Ascending aorta (tissue), 2 donors: Measurements from ENCODE around the gene GAS2L3. TPM values are rescaled to one million over a fixed set of nuclear protein-coding genes. Genes with fewer than 3 reads are reported as not detected.

Source experiments
- DNase-seq, 2 donors: peaks; one replicate each; pipeline ENCODE4 v3.0.0-alpha.2; 2019; ENCODE audit warnings: low spot score in 2 of 2
- H3K27ac ChIP-seq, 2 donors: fragments of 200-600 bp; sonication (generic); one replicate each; pipeline ENCODE4 v1.5.1; 2016 to 2017; ENCODE audit warnings: mild to moderate bottlenecking in 1 of 2
- H3K27me3 ChIP-seq: fragments of 200-600 bp; sonication (generic); one replicate; pipeline ENCODE4 v1.5.1; 2017
- H3K36me3 ChIP-seq, 2 donors: fragments of 200-600 bp; sonication (generic); one replicate each; pipeline ENCODE4 v1.5.1; 2016
- H3K4me1 ChIP-seq, 2 donors: fragments of 200-600 bp; sonication (generic); one replicate each; pipeline ENCODE4 v1.5.1; 2016 to 2017; ENCODE audit warnings: mild to moderate bottlenecking in 1 of 2
- H3K4me3 ChIP-seq, 2 donors: fragments of 200-600 bp; sonication (generic); one replicate each; pipeline ENCODE4 v1.5.1; 2016 to 2017; ENCODE audit warnings: mild to moderate bottlenecking in 1 of 2
- H3K9me3 ChIP-seq, 2 donors: fragments of 200-600 bp; sonication (generic); one replicate each; pipeline ENCODE4 v1.5.1; 2016
- intact Hi-C: fragments of 100-400 bp; cut with DNase I; formaldehyde crosslinking; loops from one replicate; pipeline ENCODE4 v1.15.1; 2023
- total RNA-seq: library from RNA; depleted of rRNA; stranded (reverse); fragments of >200 nt; gene quantifications from one replicate; pipeline ENCODE4 v1.1.0, GENCODE V29; 2016
- TF ChIP-seq, protein P1 (sequence below), 3 experiments: fragments of 200-600 bp in 2 of 3; fragments of 450-650 bp in 1 of 3; sonication (generic) in 2 of 3; IDR thresholded peaks; one replicate each; pipeline ENCODE4 v1.5.1; 2016 to 2019; ENCODE audit warnings: antibody characterized with exemption in 3 of 3, mild to moderate bottlenecking in 1 of 3, moderate library complexity in 1 of 3

Gene GAS2L3
- total RNA-seq, 1 donor from 2014 or later: not detected

GRCh38 chr12:100565987-100566545, 7.4 kb upstream of the GAS2L3 start:
- H3K36me3 ChIP-seq: no peaks in the 10 kb centered on the region
- no peak for DNase-seq
- TF ChIP-seq, protein P1, sequence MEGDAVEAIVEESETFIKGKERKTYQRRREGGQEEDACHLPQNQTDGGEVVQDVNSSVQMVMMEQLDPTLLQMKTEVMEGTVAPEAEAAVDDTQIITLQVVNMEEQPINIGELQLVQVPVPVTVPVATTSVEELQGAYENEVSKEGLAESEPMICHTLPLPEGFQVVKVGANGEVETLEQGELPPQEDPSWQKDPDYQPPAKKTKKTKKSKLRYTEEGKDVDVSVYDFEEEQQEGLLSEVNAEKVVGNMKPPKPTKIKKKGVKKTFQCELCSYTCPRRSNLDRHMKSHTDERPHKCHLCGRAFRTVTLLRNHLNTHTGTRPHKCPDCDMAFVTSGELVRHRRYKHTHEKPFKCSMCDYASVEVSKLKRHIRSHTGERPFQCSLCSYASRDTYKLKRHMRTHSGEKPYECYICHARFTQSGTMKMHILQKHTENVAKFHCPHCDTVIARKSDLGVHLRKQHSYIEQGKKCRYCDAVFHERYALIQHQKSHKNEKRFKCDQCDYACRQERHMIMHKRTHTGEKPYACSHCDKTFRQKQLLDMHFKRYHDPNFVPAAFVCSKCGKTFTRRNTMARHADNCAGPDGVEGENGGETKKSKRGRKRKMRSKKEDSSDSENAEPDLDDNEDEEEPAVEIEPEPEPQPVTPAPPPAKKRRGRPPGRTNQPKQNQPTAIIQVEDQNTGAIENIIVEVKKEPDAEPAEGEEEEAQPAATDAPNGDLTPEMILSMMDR (IDR thresholded peaks at IDR 0.05): no peak
- no peaks in the 10 kb centered on the region for H3K9me3 ChIP-seq
- H3K27ac ChIP-seq: no peak overlapping the region
- H3K27me3 ChIP-seq: no peaks in the 10 kb centered on the region
- no peaks in the 10 kb centered on the region for H3K4me1 ChIP-seq
- intact Hi-C loops: no loop called here
- no peak overlapping the region for H3K4me3 ChIP-seq

- no peak for DNase-seq
- TF ChIP-seq, protein P1 (IDR thresholded peaks at IDR 0.05): no peak
- intact Hi-C loops: no loop called here
- Histone ChIP-seq H3K27me3 (no peaks in the 10 kb centered on the region), H3K36me3 (no peaks in the 10 kb centered on the region), H3K4me3 (no peak overlapping the region), H3K9me3 (no peaks in the 10 kb centered on the region), H3K4me1 (no peaks in the 10 kb centered on the region), H3K27ac (no peak overlapping the region)
Observed at GRCh38 chr12:100566887-100567637, 6.4 kb upstream of the GAS2L3 start.

GRCh38 chr12:100567945-100568344, 5.5 kb upstream of the GAS2L3 start:
- Histone ChIP-seq H3K27me3 (no peaks in the 10 kb centered on the region), H3K27ac (no peak overlapping the region), H3K4me1 (no peaks in the 10 kb centered on the region), H3K4me3 (no peak overlapping the region), H3K9me3 (no peaks in the 10 kb centered on the region), H3K36me3 (no peaks in the 10 kb centered on the region)
- DNase-seq: no peak
- intact Hi-C loops: no loop called here
- TF ChIP-seq, protein P1 (IDR thresholded peaks at IDR 0.05): no peak

GRCh38 chr12:100572184-100572583, 1.3 kb upstream of the GAS2L3 start:
- H3K27me3 ChIP-seq: no peaks in the 10 kb centered on the region
- H3K4me3 ChIP-seq: no peak overlapping the region
- no peaks in the 10 kb centered on the region for H3K9me3 ChIP-seq
- TF ChIP-seq, protein P1 (IDR thresholded peaks at IDR 0.05): no peak
- H3K4me1 ChIP-seq: peaks cover 0 to 11% of the 10 kb centered on the region in 2 donors
- no peak overlapping the region for H3K27ac ChIP-seq
- intact Hi-C loops: loop anchor here (5.0 kb wide), 1 partner anchor 430 kb away; the partner anchor contains the start of gene BLTP3B
- no peaks in the 10 kb centered on the region for H3K36me3 ChIP-seq
- DNase-seq: no peak

- peak overlapping the region; percentile 39 to 51 for H3K27ac ChIP-seq
- H3K4me3 ChIP-seq: peak overlapping the region; percentile 71 to 83
- H3K27me3 ChIP-seq: no peaks in the 10 kb centered on the region
- H3K9me3 ChIP-seq: no peaks in the 10 kb centered on the region
- H3K4me1 ChIP-seq: peaks cover 0 to 11% of the 10 kb centered on the region in 2 donors
- TF ChIP-seq, protein P1 (IDR thresholded peaks at IDR 0.05): no peak
- intact Hi-C loops: loop anchor here (5.0 kb wide), 1 partner anchor 432 kb away; the partner anchor contains the start of gene BLTP3B
- DNase-seq: no peak
- no peaks in the 10 kb centered on the region for H3K36me3 ChIP-seq
Observed at GRCh38 chr12:100574187-100575074, 947 bp downstream of the GAS2L3 start.
